ENCODE results near the gene BTRC.
"Not testable (repeated sequence)": the region's sequence is repeated elsewhere in the genome, so short reads cannot be mapped to it uniquely, and the experiment has no call there.

BTRC gene

GRCh38 chr10:101329341-101330032 is 24.5 kb upstream of the BTRC start:
- no peak for FAIRE-seq
- no peak for TF ChIP-seq POLR2A (IDR thresholded peaks at IDR 0.05; ENCODE audit: low read depth, low read length)
- DNase-seq (ENCODE audit: insufficient read length, low spot score): no peak

- DNase-seq (ENCODE audit: insufficient read length, low spot score) (no peak), FAIRE-seq (no peak)
- TF ChIP-seq POLR2A (IDR thresholded peaks at IDR 0.05; ENCODE audit: low read depth, low read length): no peak
Measured at GRCh38 chr10:101330231-101330630, 23.7 kb upstream of the BTRC start.

DNA sequence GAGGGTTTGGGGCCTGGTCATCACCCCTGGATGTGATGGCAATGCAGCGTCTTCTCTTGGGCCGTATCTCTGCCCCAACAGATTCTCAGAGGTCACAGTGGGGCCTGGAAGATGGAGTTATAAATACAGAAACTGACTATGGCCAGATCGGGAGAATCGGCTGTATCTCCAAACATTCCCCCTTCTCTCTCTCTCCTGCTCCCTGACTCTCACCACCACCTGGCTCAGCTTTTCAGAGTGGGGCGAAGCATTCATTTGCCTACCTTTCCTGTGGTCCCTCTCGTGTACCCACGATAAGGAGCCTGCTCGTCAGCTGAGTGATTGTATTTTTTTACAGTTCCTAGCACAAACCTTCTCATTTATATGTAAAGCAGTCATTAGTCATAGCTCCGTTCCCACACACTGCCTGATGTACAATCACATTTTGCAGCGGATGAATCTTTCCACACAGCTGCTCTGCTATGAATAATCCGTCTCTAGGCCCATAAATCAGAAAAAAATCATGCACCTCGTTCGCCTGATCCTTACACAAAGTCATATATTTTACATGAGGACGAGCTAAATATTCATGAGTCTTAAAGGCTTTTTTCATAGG is 23.2 kb upstream of the BTRC start:
- TF ChIP-seq POLR2A (IDR thresholded peaks at IDR 0.05; ENCODE audit: low read depth, low read length): no peak
- no peak for DNase-seq (ENCODE audit: insufficient read length, low spot score)
- FAIRE-seq: no peak

GRCh38 chr10:101331956-101332355 is 22.0 kb upstream of the BTRC start:
- DNase-seq (ENCODE audit: insufficient read length, low spot score) (no peak), FAIRE-seq (no peak)
- no peak for TF ChIP-seq POLR2A (IDR thresholded peaks at IDR 0.05; ENCODE audit: low read depth, low read length)

GRCh38 chr10:101334259-101334658 is 19.7 kb upstream of the BTRC start:
- DNase-seq (ENCODE audit: insufficient read length, low spot score); FAIRE-seq: not testable (repeated sequence)

DNA sequence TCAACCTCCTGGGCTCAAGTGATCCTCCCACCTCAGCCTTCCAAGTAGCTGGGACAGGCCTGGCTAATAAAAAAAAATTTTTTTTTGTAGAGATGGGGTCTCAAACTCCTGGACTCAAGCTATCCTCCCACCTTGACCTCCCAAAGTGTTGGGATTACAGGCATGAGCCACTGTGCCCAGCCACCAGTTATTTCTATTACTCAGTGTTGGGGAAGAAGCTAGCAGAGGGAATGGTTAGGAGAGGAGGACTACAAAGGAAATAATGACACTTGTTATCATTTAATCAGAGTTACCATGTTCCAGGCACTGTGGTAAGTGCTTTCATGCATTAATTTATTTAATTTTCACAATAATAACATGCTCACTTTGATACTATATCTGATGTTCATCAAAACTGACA is 17.6 kb upstream of the BTRC start:
- DNase-seq (ENCODE audit: insufficient read length, low spot score): no peak
- TF ChIP-seq POLR2A (IDR thresholded peaks at IDR 0.05; ENCODE audit: low read depth, low read length): no peak
- FAIRE-seq: no peak

GRCh38 chr10:101337836-101338235 is 16.1 kb upstream of the BTRC start:
- TF ChIP-seq POLR2A (IDR thresholded peaks at IDR 0.05; ENCODE audit: low read depth, low read length): no peak
- FAIRE-seq (no peak), DNase-seq (ENCODE audit: insufficient read length, low spot score) (no peak)

- no peak for FAIRE-seq
- no peak for TF ChIP-seq POLR2A (IDR thresholded peaks at IDR 0.05; ENCODE audit: low read depth, low read length)
- no peak for DNase-seq (ENCODE audit: insufficient read length, low spot score)
Measured at GRCh38 chr10:101341438-101341837, 12.5 kb upstream of the BTRC start.

DNA sequence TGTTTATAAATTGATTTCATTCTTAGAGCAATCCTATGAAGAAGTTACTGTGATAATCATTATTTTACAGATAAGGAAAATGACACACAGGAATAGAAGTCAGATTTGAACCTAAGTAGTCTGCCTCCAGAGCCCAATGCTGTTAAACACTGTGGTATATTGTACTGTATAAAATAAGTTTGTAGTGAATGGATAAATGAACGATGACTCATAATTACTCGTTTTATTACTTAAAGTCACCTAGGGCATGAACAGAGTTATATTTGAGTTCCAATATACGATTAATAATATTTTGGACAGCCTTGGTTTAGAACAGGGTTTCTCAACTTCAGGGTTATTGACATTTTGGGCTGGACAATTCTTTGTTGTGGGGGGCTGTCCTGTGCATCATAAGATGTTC is 7.8 kb upstream of the BTRC start:
- TF ChIP-seq POLR2A (IDR thresholded peaks at IDR 0.05; ENCODE audit: low read depth, low read length): no peak
- FAIRE-seq (no peak), DNase-seq (ENCODE audit: insufficient read length, low spot score) (no peak)

DNA sequence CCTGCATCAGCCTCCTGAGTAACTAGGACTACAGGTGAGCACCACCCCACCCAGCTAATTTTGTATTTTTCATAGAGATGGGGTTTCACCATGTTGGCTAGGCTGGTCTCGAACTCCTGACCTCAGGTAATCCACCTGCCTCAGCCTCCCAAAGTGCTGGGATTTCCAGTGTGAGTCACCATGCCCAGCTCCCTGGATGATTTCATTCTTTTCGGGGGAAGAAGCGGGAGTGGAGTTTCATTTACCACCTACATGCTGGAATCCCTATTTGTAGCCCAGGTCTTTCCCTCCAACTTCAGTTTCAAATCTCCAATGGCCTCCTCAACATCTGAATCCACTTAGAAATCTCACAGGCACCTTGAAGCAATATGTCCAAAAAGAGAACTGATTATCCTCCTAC is 2.9 kb upstream of the BTRC start:
- no peak for FAIRE-seq
- no peak for TF ChIP-seq POLR2A (IDR thresholded peaks at IDR 0.05; ENCODE audit: low read depth, low read length)
- no peak for DNase-seq (ENCODE audit: insufficient read length, low spot score)

DNA sequence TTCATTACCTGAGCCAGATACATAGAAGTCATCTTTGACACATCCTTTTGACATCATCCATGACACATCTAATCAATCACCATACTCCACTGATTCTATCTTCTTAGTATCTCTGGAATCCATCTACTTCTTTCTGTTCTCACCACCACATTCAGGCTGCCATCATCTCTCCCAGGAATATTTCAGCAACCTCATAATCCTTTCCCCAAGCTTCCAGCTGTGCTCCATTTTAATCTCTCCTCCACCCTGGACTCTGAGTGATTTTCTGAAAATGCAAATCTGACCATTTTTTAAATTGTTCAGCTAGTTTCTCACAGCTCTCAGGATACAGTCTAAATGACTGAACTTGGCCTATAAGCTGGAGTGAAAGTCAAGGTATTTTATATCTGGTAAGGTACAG is 2.5 kb upstream of the BTRC start:
- no peak for TF ChIP-seq POLR2A (IDR thresholded peaks at IDR 0.05; ENCODE audit: low read depth, low read length)
- no peak for FAIRE-seq
- DNase-seq (ENCODE audit: insufficient read length, low spot score): no peak

DNA sequence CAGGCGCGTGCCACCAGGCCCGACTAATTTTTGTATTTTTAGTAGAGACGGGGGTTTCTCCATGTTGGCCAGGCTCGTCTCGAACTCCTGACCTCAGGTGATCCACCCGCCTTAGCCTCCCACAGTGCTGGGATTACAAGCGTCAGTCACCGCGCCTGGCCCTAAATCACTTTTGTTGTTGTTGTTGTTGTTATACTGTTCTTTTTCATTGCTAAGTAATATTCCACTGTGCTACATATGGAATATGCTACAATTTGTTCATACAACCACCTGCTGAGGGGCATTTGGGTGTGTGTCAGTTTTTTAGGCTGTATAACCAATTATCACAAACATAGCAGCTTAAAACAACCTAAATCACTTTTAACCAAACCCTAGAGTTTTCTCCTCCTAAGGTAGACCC is 1.1 kb upstream of the BTRC start:
- DNase-seq (ENCODE audit: insufficient read length, low spot score); FAIRE-seq: not testable (repeated sequence)

DNA sequence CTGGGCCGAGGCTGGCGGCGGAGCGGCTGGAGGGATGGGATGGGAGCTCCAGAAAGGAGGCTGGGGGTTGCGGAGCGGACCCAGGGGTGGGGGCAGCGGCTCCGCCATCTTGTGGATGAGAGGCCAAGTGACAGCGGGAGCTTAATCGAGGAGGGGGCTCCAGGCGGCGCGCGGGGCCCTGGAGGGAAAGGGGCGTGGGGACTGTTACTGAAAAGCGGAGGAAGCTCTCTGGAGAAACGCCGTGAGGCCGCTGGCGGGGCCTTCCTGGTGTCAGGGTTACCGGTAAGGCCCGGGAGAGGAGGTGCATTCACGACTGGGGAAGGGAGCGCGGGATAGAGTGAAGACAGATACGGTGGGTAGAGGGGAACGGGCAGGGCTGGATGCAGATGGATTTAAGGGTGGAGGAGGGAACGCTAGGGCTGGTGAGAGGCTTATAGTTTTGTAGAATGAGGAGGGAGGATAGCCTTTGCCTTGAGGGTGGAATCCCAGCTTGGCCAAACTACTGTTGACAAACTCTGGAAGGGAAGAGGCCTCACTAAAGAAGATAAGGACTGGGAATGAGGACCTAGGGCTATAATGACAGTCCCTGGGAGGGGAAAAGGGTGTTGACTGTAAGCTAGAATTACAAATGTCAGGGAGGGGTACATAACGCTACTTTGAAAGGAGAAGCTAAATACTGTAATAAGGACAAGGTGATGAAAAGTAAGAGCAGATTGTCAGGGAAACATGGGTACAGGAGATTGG is 535 bp downstream of the BTRC start:
- FAIRE-seq (no peak), DNase-seq (ENCODE audit: insufficient read length, low spot score) (no peak)
- TF ChIP-seq POLR2A (IDR thresholded peaks at IDR 0.05; ENCODE audit: low read depth, low read length): no peak

GRCh38 chr10:101355072-101355706 is 1.2 kb downstream of the BTRC start:
- FAIRE-seq: no peak

More at GRCh38 chr10:101355072-101355706, 1.2 kb downstream of the BTRC start:
- no peak for TF ChIP-seq POLR2A (IDR thresholded peaks at IDR 0.05; ENCODE audit: low read depth, low read length)
- DNase-seq (ENCODE audit: insufficient read length, low spot score): no peak

Data from H54 (cell line).